Measurements from ENCODE around the gene SPAAR.

Gene SPAAR

DNA sequence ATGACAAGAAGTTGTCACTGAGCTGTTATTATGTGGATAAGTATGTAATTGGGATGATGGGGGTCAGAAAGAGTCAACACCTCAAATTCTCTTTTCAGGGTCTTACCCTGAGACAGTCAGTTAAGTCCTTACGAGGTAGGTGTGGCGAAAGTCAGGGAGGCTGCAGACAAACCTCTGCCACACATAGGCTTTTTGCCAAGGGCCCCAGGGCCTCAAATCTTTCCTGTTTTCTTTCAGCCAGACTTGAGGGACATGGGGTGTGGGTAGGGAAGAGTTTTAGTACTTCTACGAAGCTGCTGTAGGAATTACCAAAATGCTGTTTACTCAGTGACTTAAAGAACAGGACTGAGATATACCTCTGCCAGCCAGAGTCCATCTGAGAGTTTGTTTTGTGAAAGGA is 34.9 kb downstream of the SPAAR start:
- Histone ChIP-seq H3K4me3 (ENCODE audit: low read depth in 1 of 5, low read length in 5 of 5) (no peak overlapping the region), H3K9me3 (ENCODE audit: control insufficient read depth in 5 of 5, low read length in 5 of 5) (no peaks in the 10 kb centered on the region), H3K9ac (ENCODE audit: low read length in 5 of 5) (no peak overlapping the region), H3K27me3 (ENCODE audit: control insufficient read depth in 5 of 5, insufficient read depth in 4 of 5, low read length in 5 of 5) (no peaks in the 10 kb centered on the region), H3K36me3 (ENCODE audit: control insufficient read depth in 5 of 5, insufficient read depth in 5 of 5, low read length in 5 of 5) (no peaks in the 10 kb centered on the region), H3K4me1 (ENCODE audit: control insufficient read depth in 5 of 5, insufficient read depth in 5 of 5, low read length in 5 of 5) (peaks cover 2 to 46% (median 16%) of the 10 kb centered on the region in 5 donors), H3K27ac (ENCODE audit: low read depth, low read length) (no peak overlapping the region)

DNA sequence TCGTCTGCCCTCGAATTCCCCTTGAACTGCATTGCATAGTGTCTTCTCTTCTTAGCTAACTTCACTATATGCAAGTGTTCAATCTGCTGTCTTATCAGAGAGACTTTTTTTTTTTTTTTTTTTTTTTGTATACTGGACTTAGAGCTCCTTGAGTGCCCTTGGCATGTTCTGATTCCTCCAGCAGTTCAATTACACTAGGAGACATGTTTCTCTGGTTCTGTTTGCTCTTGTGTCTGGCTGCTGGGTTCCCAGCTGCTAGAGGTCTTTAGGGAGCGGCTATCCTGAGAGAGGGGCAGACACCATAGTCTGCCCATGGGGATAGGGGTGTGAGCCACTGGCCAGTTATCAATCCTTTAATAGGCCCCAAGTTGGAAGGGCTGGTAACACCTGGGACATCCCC is 35.6 kb downstream of the SPAAR start:
- H3K9ac ChIP-seq (ENCODE audit: low read length in 5 of 5): no peak overlapping the region
- no peaks in the 10 kb centered on the region for H3K9me3 ChIP-seq (ENCODE audit: control insufficient read depth in 5 of 5, low read length in 5 of 5)
- H3K4me3 ChIP-seq (ENCODE audit: low read depth in 1 of 5, low read length in 5 of 5): peak overlapping the region in 2 of 5 donors; percentile 62 to 68
- H3K36me3 ChIP-seq (ENCODE audit: control insufficient read depth in 5 of 5, insufficient read depth in 5 of 5, low read length in 5 of 5): no peaks in the 10 kb centered on the region
- no peaks in the 10 kb centered on the region for H3K27me3 ChIP-seq (ENCODE audit: control insufficient read depth in 5 of 5, insufficient read depth in 4 of 5, low read length in 5 of 5)
- H3K4me1 ChIP-seq (ENCODE audit: control insufficient read depth in 5 of 5, insufficient read depth in 5 of 5, low read length in 5 of 5): peaks cover 2 to 52% (median 16%) of the 10 kb centered on the region in 5 donors
- peak overlapping the region; percentile 60 for H3K27ac ChIP-seq (ENCODE audit: low read depth, low read length)

DNA sequence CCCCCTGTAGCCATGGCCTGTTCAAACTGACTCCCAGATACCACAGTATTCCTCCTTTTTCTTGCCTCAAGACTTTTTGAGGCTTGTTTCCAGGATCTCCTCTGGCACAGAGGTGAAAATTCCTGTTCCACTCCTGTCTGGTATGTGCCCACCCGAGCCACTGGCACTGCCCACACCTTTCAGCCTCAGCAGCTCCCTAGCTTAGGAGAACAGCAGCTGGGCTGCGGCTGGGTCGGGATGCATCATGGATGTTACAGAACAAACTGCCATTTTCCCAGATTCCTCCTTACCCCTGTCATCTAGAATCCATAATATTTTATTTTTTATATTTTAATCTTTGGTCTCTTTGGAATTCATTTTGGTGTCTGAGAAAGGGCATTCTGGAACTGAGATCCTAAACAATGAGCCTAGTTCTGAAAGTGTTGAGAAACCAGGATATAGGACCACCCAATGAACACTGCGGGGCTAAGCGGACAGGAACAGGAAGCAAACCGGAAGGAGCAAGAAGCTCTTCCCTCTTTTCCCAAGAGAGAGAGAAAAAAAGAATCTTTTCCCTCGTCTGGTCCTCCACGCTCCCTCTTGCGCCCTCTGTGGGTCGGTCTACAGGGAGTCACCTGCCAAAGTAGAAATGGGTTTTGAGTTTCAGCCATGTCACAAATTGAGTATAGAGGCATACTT is 36.2 kb downstream of the SPAAR start:
- Histone ChIP-seq H3K4me1 (ENCODE audit: control insufficient read depth in 5 of 5, insufficient read depth in 5 of 5, low read length in 5 of 5) (peaks cover 2 to 47% (median 16%) of the 10 kb centered on the region in 5 donors), H3K9ac (ENCODE audit: low read length in 5 of 5) (no peak overlapping the region), H3K9me3 (ENCODE audit: control insufficient read depth in 5 of 5, low read length in 5 of 5) (no peaks in the 10 kb centered on the region), H3K27me3 (ENCODE audit: control insufficient read depth in 5 of 5, insufficient read depth in 4 of 5, low read length in 5 of 5) (no peaks in the 10 kb centered on the region), H3K36me3 (ENCODE audit: control insufficient read depth in 5 of 5, insufficient read depth in 5 of 5, low read length in 5 of 5) (no peaks in the 10 kb centered on the region), H3K27ac (ENCODE audit: low read depth, low read length) (peak overlapping the region; percentile 60), H3K4me3 (ENCODE audit: low read depth in 1 of 5, low read length in 5 of 5) (peak overlapping the region; percentile 8 to 68 (median 62))

DNA sequence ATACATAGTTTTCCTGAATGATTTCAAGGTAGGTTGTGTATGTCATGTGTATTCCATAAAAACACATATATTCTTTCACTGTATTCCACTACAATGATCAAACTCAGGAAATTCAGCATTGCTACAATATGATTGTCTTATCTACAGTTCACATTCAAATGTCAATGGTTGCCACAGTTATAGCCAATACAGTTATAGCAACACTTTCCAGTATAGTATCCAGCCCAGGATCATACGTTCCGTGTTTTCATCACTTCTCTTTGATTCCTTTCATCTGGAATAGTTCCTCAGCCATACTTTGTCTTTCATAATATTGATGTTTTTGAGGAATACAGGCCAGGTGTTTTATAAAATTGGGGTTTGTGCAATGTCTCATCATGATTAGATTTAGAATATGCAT is 39.2 kb downstream of the SPAAR start:
- H3K9ac ChIP-seq (ENCODE audit: low read length in 5 of 5): no peak overlapping the region
- H3K27me3 ChIP-seq (ENCODE audit: control insufficient read depth in 5 of 5, insufficient read depth in 4 of 5, low read length in 5 of 5): no peaks in the 10 kb centered on the region
- no peaks in the 10 kb centered on the region for H3K36me3 ChIP-seq (ENCODE audit: control insufficient read depth in 5 of 5, insufficient read depth in 5 of 5, low read length in 5 of 5)
- no peaks in the 10 kb centered on the region for H3K9me3 ChIP-seq (ENCODE audit: control insufficient read depth in 5 of 5, low read length in 5 of 5)
- no peak overlapping the region for H3K27ac ChIP-seq (ENCODE audit: low read depth, low read length)
- peaks cover 2 to 46% (median 16%) of the 10 kb centered on the region in 5 donors for H3K4me1 ChIP-seq (ENCODE audit: control insufficient read depth in 5 of 5, insufficient read depth in 5 of 5, low read length in 5 of 5)
- H3K4me3 ChIP-seq (ENCODE audit: low read depth in 1 of 5, low read length in 5 of 5): no peak overlapping the region

GRCh38 chr9:35948901-35949318 is 39.6 kb downstream of the SPAAR start:
- H3K9ac ChIP-seq (ENCODE audit: low read length in 5 of 5): no peak overlapping the region

DNA sequence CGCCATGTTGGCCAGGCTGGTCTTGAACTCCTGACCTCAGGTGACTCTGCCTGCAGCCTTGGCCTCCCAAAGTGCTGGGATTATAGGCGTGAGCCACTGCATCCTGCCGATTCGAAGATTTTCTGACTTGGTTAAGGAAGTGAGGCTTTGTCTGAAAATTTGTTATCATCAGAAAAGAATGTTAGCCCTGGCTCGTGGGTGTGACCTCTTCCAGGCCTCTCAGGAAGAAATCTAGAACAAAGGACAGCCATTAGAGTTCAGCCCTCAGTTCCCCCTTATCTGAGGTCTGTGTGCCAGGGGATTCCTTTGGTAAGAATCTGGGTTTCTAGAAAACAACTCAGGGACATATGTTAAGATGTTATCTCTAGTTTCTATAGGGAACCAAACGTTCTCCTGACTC is 42.4 kb downstream of the SPAAR start:
- Histone ChIP-seq H3K9ac (ENCODE audit: low read length in 5 of 5) (no peak overlapping the region), H3K27me3 (ENCODE audit: control insufficient read depth in 5 of 5, insufficient read depth in 4 of 5, low read length in 5 of 5) (no peaks in the 10 kb centered on the region), H3K9me3 (ENCODE audit: control insufficient read depth in 5 of 5, low read length in 5 of 5) (no peaks in the 10 kb centered on the region), H3K27ac (ENCODE audit: low read depth, low read length) (peak overlapping the region; percentile 2), H3K4me3 (ENCODE audit: low read depth in 1 of 5, low read length in 5 of 5) (no peak overlapping the region), H3K4me1 (ENCODE audit: control insufficient read depth in 5 of 5, insufficient read depth in 5 of 5, low read length in 5 of 5) (peaks cover 0 to 26% (median 3%) of the 10 kb centered on the region in 5 donors), H3K36me3 (ENCODE audit: control insufficient read depth in 5 of 5, insufficient read depth in 5 of 5, low read length in 5 of 5) (no peaks in the 10 kb centered on the region)

More at GRCh38 chr9:35948901-35949318, 39.6 kb downstream of the SPAAR start:
- Histone ChIP-seq H3K36me3 (ENCODE audit: control insufficient read depth in 5 of 5, insufficient read depth in 5 of 5, low read length in 5 of 5) (no peaks in the 10 kb centered on the region), H3K27ac (ENCODE audit: low read depth, low read length) (peak overlapping the region; percentile 21), H3K27me3 (ENCODE audit: control insufficient read depth in 5 of 5, insufficient read depth in 4 of 5, low read length in 5 of 5) (no peaks in the 10 kb centered on the region), H3K4me3 (ENCODE audit: low read depth in 1 of 5, low read length in 5 of 5) (no peak overlapping the region), H3K9me3 (ENCODE audit: control insufficient read depth in 5 of 5, low read length in 5 of 5) (no peaks in the 10 kb centered on the region), H3K4me1 (ENCODE audit: control insufficient read depth in 5 of 5, insufficient read depth in 5 of 5, low read length in 5 of 5) (peaks cover 2 to 41% (median 16%) of the 10 kb centered on the region in 5 donors)

DNA sequence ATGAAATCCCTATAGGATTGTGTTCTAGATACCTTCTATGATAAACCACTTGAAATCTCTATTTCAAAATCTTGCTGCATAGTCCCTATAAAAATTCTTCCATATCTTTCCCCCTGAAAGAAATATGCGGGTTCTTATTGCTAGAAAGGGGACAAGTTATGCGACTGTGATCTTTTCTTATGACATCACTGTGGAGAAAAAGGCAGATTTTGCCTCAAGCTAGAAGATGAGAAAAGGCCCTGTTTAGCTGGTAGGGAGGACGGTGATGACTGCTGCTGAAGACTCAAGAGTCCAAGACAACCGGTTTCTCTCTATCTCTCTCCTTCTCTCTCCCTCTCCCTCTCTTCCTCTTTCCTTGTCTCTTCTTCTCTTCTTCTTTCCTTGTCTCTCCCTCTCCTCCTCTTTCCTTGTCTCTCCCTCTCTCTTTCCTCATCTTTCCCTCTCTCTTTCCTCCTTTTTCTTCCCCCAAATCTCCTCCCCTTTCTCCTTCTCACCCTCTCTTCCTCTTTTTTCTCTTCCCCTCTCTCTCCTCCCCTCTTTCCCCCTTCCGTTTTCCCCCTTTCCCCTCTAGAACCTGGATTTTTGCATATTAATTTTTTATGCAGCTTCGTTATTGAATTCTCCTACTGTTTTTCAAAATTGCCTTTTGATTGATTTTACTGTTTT is 43.4 kb downstream of the SPAAR start:
- H3K9me3 ChIP-seq (ENCODE audit: control insufficient read depth in 5 of 5, low read length in 5 of 5): no peaks in the 10 kb centered on the region
- no peak overlapping the region for H3K9ac ChIP-seq (ENCODE audit: low read length in 5 of 5)
- H3K4me1 ChIP-seq (ENCODE audit: control insufficient read depth in 5 of 5, insufficient read depth in 5 of 5, low read length in 5 of 5): peaks cover 0 to 26% (median 3%) of the 10 kb centered on the region in 5 donors
- H3K4me3 ChIP-seq (ENCODE audit: low read depth in 1 of 5, low read length in 5 of 5): no peak overlapping the region
- H3K27ac ChIP-seq (ENCODE audit: low read depth, low read length): peak overlapping the region; percentile 2
- H3K36me3 ChIP-seq (ENCODE audit: control insufficient read depth in 5 of 5, insufficient read depth in 5 of 5, low read length in 5 of 5): peaks cover 0 to 2% (median 0%) of the 10 kb centered on the region in 5 donors
- H3K27me3 ChIP-seq (ENCODE audit: control insufficient read depth in 5 of 5, insufficient read depth in 4 of 5, low read length in 5 of 5): no peaks in the 10 kb centered on the region

GRCh38 chr9:35954942-35955546 is 45.8 kb downstream of the SPAAR start:
- Histone ChIP-seq H3K4me3 (ENCODE audit: low read depth in 1 of 5, low read length in 5 of 5) (no peak overlapping the region), H3K4me1 (ENCODE audit: control insufficient read depth in 5 of 5, insufficient read depth in 5 of 5, low read length in 5 of 5) (peaks cover 0 to 13% (median 3%) of the 10 kb centered on the region in 5 donors), H3K36me3 (ENCODE audit: control insufficient read depth in 5 of 5, insufficient read depth in 5 of 5, low read length in 5 of 5) (peaks cover 0 to 3% (median 0%) of the 10 kb centered on the region in 5 donors), H3K9me3 (ENCODE audit: control insufficient read depth in 5 of 5, low read length in 5 of 5) (no peaks in the 10 kb centered on the region), H3K27ac (ENCODE audit: low read depth, low read length) (no peak overlapping the region), H3K27me3 (ENCODE audit: control insufficient read depth in 5 of 5, insufficient read depth in 4 of 5, low read length in 5 of 5) (no peaks in the 10 kb centered on the region), H3K9ac (ENCODE audit: low read length in 5 of 5) (peak overlapping the region in 1 of 5 donors; percentile 9)

GRCh38 chr9:35956651-35957050 is 47.4 kb downstream of the SPAAR start:
- H3K36me3 ChIP-seq (ENCODE audit: control insufficient read depth in 5 of 5, insufficient read depth in 5 of 5, low read length in 5 of 5): peaks cover 0 to 3% (median 0%) of the 10 kb centered on the region in 5 donors
- peaks cover 0 to 11% (median 3%) of the 10 kb centered on the region in 5 donors for H3K4me1 ChIP-seq (ENCODE audit: control insufficient read depth in 5 of 5, insufficient read depth in 5 of 5, low read length in 5 of 5)
- H3K27ac ChIP-seq (ENCODE audit: low read depth, low read length): no peak overlapping the region
- peaks cover 0 to 4% (median 0%) of the 10 kb centered on the region in 5 donors for H3K27me3 ChIP-seq (ENCODE audit: control insufficient read depth in 5 of 5, insufficient read depth in 4 of 5, low read length in 5 of 5)
- no peak overlapping the region for H3K4me3 ChIP-seq (ENCODE audit: low read depth in 1 of 5, low read length in 5 of 5)
- H3K9me3 ChIP-seq (ENCODE audit: control insufficient read depth in 5 of 5, low read length in 5 of 5): no peaks in the 10 kb centered on the region
- no peak overlapping the region for H3K9ac ChIP-seq (ENCODE audit: low read length in 5 of 5)

Data from subcutaneous abdominal adipose tissue (tissue), 5 donors.